OCI-M2 (cell line): ENCODE data around the gene NUDC.
"Not testable (repeated sequence)": the region's sequence is repeated elsewhere in the genome, so short reads cannot be mapped to it uniquely, and the experiment has no call there.

Experiments
- DNase-seq: peaks from one replicate; lab custom pipeline; 2025; ENCODE audit not compliant: unreplicated experiment; lab: John Stamatoyannopoulos, UW

Gene NUDC

GRCh38 chr1:26911399-26912146 lies 10.0 kb upstream of the NUDC start:
- no peak for DNase-seq

- no peak for DNase-seq
Measured at GRCh38 chr1:26912147-26912490, 9.4 kb upstream of the NUDC start.

GRCh38 chr1:26913389-26913753 lies 8.2 kb upstream of the NUDC start:
- no peak for DNase-seq

- no peak for DNase-seq
Measured at GRCh38 chr1:26913754-26914619, 7.6 kb upstream of the NUDC start, which contains the start of gene NR0B2. NR0B2 (minus strand) TSS chr1:26913975; CDS start chr1:26913940, 35 bp downstream.

- no peak for DNase-seq
Measured at GRCh38 chr1:26915204-26915842, 6.2 kb upstream of the NUDC start.

- no peak for DNase-seq
Measured at GRCh38 chr1:26921126-26921539, 410 bp upstream of the NUDC start.

- no peak for DNase-seq
Measured at GRCh38 chr1:26922431-26922729, 837 bp downstream of the NUDC start.

GRCh38 chr1:26922901-26923300 lies 1.4 kb downstream of the NUDC start:
- DNase-seq, result no peak

- no peak for DNase-seq
Measured at GRCh38 chr1:26923711-26924110, 2.2 kb downstream of the NUDC start.

- no peak for DNase-seq
Measured at GRCh38 chr1:26932531-26932930, 11.0 kb downstream of the NUDC start.

GRCh38 chr1:26936823-26937222 lies 15.3 kb downstream of the NUDC start:
- DNase-seq, result no peak

- no peak for DNase-seq
Measured at GRCh38 chr1:26938004-26938658, 16.6 kb downstream of the NUDC start.

GRCh38 chr1:26938659-26939025 lies 17.1 kb downstream of the NUDC start:
- no peak for DNase-seq

GRCh38 chr1:26941311-26941710 lies 19.8 kb downstream of the NUDC start:
- DNase-seq, result no peak

- no peak for DNase-seq
Measured at GRCh38 chr1:26942656-26943055, 21.1 kb downstream of the NUDC start.

- DNase-seq, result no peak
Measured at GRCh38 chr1:26945138-26945537, 23.6 kb downstream of the NUDC start.

- DNase-seq, result no peak
Measured at GRCh38 chr1:26945728-26946127, 24.2 kb downstream of the NUDC start.

- DNase-seq, result no peak
Measured at GRCh38 chr1:26946270-26946669, 24.7 kb downstream of the NUDC start.

GRCh38 chr1:26948725-26949057 lies 27.1 kb downstream of the NUDC start:
- not testable (repeated sequence) for DNase-seq

GRCh38 chr1:26949266-26949925 lies 27.9 kb downstream of the NUDC start:
- DNase-seq, result no peak

GRCh38 chr1:26949926-26950319 lies 28.4 kb downstream of the NUDC start:
- no peak for DNase-seq
